HG03571 (cell line): ENCODE measurements around the gene ZCCHC2.

Experiments
- ATAC-seq: cut with Tn5 transposase; IDR thresholded peaks from one replicate; pipeline ENCODE4 v1.9.1; 2021; ENCODE audit not compliant: unreplicated experiment

The ZCCHC2 gene

GRCh38 chr18:62574776-62575175, 52.0 kb downstream of the ZCCHC2 start:
- ATAC-seq = no peak

- ATAC-seq = no peak
Measured at GRCh38 chr18:62576271-62576670, 53.4 kb downstream of the ZCCHC2 start.

GRCh38 chr18:62576845-62577512, 54.2 kb downstream of the ZCCHC2 start:
- ATAC-seq = no peak

- no peak for ATAC-seq
Measured at GRCh38 chr18:62577765-62578164, 54.9 kb downstream of the ZCCHC2 start.

- ATAC-seq = no peak
Measured at GRCh38 chr18:62578980-62579511, 56.2 kb downstream of the ZCCHC2 start.

- no peak for ATAC-seq
Measured at GRCh38 chr18:62583376-62583775, 60.6 kb downstream of the ZCCHC2 start.

- ATAC-seq = peak; percentile 65
Measured at GRCh38 chr18:62584241-62585120, 61.7 kb downstream of the ZCCHC2 start.

GRCh38 chr18:62585274-62586150, 62.7 kb downstream of the ZCCHC2 start:
- ATAC-seq = peak; percentile 27

- peak; percentile 72 for ATAC-seq
Measured at GRCh38 chr18:62586151-62586774, 63.4 kb downstream of the ZCCHC2 start.

GRCh38 chr18:62586781-62587487, 64.1 kb downstream of the ZCCHC2 start:
- no peak for ATAC-seq

- no peak for ATAC-seq
Measured at GRCh38 chr18:62587689-62588088, 64.9 kb downstream of the ZCCHC2 start.

- ATAC-seq = no peak
Measured at GRCh38 chr18:62588217-62588616, 65.4 kb downstream of the ZCCHC2 start.

- no peak for ATAC-seq
Measured at GRCh38 chr18:62590799-62591590, 68.2 kb downstream of the ZCCHC2 start.

GRCh38 chr18:62596145-62597005, 73.5 kb downstream of the ZCCHC2 start:
- no peak for ATAC-seq

- no peak for ATAC-seq
Measured at GRCh38 chr18:62601871-62602270, 79.0 kb downstream of the ZCCHC2 start.

- no peak for ATAC-seq
Measured at GRCh38 chr18:62602706-62603105, 79.9 kb downstream of the ZCCHC2 start.

- ATAC-seq = no peak
Measured at GRCh38 chr18:62603211-62603610, 80.4 kb downstream of the ZCCHC2 start.

GRCh38 chr18:62603979-62604378, 81.2 kb downstream of the ZCCHC2 start:
- ATAC-seq = no peak
